Measurements from ENCODE around the gene FXYD2. TPM values are rescaled to one million over a fixed set of nuclear protein-coding genes. Genes with fewer than 3 reads are reported as not detected.
A peak's percentile ranks its signal among the peaks of the same experiment; 100 is the strongest.

The FXYD2 gene
- total RNA-seq, 2 experiments from 2014 or later, result 8.3 to 8.8 TPM

- H3K36me3 Mint-ChIP-seq, result no peaks in the 10 kb centered on the region
- H3K27ac Mint-ChIP-seq, result no peak overlapping the region
- H3K27me3 Mint-ChIP-seq, result no peaks in the 10 kb centered on the region
- DNase-seq, result peak; percentile 62
- peaks cover 10% of the 10 kb centered on the region for H3K4me1 Mint-ChIP-seq
- no peaks in the 10 kb centered on the region for H3K9me3 Mint-ChIP-seq
- H3K4me3 Mint-ChIP-seq, result no peak overlapping the region
Observed at GRCh38 chr11:117809236-117810055, 15.1 kb downstream of the FXYD2 start.

DNA sequence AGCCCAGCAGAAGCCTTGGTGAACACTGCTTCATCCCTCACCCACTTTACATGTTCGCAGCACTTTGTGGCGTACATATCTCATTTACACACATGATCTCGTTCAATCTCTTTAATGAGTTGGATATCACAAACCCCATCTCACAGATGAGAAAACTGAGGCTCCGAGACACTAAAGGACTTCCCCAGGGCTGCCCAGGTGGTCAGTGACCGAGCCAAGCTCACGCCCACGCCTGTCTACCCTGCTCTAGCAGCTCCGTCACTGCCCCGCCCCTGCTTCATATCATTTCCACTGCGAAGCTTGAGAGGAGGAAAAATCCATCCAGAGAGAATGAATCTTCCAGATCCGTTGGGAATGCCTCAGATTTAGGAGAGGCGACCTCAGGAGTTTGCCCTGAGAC, 15.8 kb downstream of the FXYD2 start:
- Mint-ChIP-seq H3K4me3 (no peak overlapping the region), H3K4me1 (peaks cover 6% of the 10 kb centered on the region), H3K27me3 (no peaks in the 10 kb centered on the region), H3K9me3 (no peaks in the 10 kb centered on the region), H3K36me3 (no peaks in the 10 kb centered on the region), H3K27ac (no peak overlapping the region)
- no peak for DNase-seq

- Mint-ChIP-seq H3K36me3 (no peaks in the 10 kb centered on the region), H3K27ac (no peak overlapping the region), H3K4me1 (peaks cover 6% of the 10 kb centered on the region), H3K27me3 (no peaks in the 10 kb centered on the region), H3K4me3 (no peak overlapping the region), H3K9me3 (no peaks in the 10 kb centered on the region)
- DNase-seq, result peak; percentile 64
Observed at GRCh38 chr11:117807482-117808327, 16.8 kb downstream of the FXYD2 start.

GRCh38 chr11:117806846-117807245, 17.7 kb downstream of the FXYD2 start:
- no peak overlapping the region for H3K4me3 Mint-ChIP-seq
- H3K9me3 Mint-ChIP-seq, result no peaks in the 10 kb centered on the region
- no peaks in the 10 kb centered on the region for H3K36me3 Mint-ChIP-seq
- H3K4me1 Mint-ChIP-seq, result peaks cover 6% of the 10 kb centered on the region
- H3K27me3 Mint-ChIP-seq, result no peaks in the 10 kb centered on the region
- no peak overlapping the region for H3K27ac Mint-ChIP-seq
- no peak for DNase-seq

DNA sequence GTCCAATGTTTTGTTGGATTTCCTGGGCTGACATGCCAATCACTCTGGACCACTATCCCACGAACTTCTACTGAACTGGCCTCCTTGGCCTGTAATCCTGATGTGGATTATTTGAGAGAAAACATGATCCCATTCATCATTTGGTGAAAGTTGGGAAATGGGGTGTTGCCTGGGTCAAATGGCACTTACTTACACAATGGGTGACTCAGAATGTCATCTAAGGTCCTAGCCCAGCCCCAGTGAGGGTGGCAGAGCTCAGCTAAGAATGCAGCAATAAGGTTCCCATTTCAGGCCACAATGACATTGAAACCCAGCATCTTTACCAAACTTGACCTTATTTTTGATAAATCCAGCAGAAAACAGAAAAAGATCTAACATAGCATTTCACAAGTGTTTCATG, 19.5 kb downstream of the FXYD2 start:
- DNase-seq, result no peak
- no peaks in the 10 kb centered on the region for H3K27me3 Mint-ChIP-seq
- H3K36me3 Mint-ChIP-seq, result no peaks in the 10 kb centered on the region
- peaks cover 6% of the 10 kb centered on the region for H3K4me1 Mint-ChIP-seq
- no peaks in the 10 kb centered on the region for H3K9me3 Mint-ChIP-seq
- no peak overlapping the region for H3K27ac Mint-ChIP-seq
- H3K4me3 Mint-ChIP-seq, result no peak overlapping the region

GRCh38 chr11:117803896-117804295, 20.6 kb downstream of the FXYD2 start:
- Mint-ChIP-seq H3K9me3 (no peaks in the 10 kb centered on the region), H3K27me3 (peaks cover 4% of the 10 kb centered on the region), H3K4me3 (no peak overlapping the region)

GRCh38 chr11:117799634-117800033, 24.9 kb downstream of the FXYD2 start:
- H3K27me3 Mint-ChIP-seq, result peaks cover 40% of the 10 kb centered on the region

More at GRCh38 chr11:117803896-117804295, 20.6 kb downstream of the FXYD2 start:
- peaks cover 2% of the 10 kb centered on the region for H3K4me1 Mint-ChIP-seq
- H3K27ac Mint-ChIP-seq, result no peak overlapping the region
- DNase-seq, result no peak
- H3K36me3 Mint-ChIP-seq, result no peaks in the 10 kb centered on the region

GRCh38 chr11:117796872-117797529, 27.5 kb downstream of the FXYD2 start, which contains the start of gene DSCAML1:
TSS of gene DSCAML1 (minus strand) at chr11:117797216. CDS start at chr11:117797079, 137 bp downstream.
- Mint-ChIP-seq H3K27ac (no peak within 1 kb of the TSS), H3K36me3 (no peaks in the 10 kb centered on the region), H3K4me3 (peak within 1 kb of the TSS; percentile 52), H3K4me1 (peaks cover 8% of the 10 kb centered on the region), H3K27me3 (peaks cover 61% of the 10 kb centered on the region), H3K9me3 (no peaks in the 10 kb centered on the region)
- peak; percentile 66 for DNase-seq

More at GRCh38 chr11:117799634-117800033, 24.9 kb downstream of the FXYD2 start:
- DNase-seq, result no peak
- Mint-ChIP-seq H3K9me3 (no peaks in the 10 kb centered on the region), H3K4me1 (peaks cover 8% of the 10 kb centered on the region), H3K36me3 (no peaks in the 10 kb centered on the region), H3K4me3 (no peak overlapping the region), H3K27ac (no peak overlapping the region)

- peaks cover 61% of the 10 kb centered on the region for H3K27me3 Mint-ChIP-seq
- H3K4me3 Mint-ChIP-seq, result peak overlapping the region; percentile 7
- no peak for DNase-seq
- H3K27ac Mint-ChIP-seq, result no peak overlapping the region
- H3K36me3 Mint-ChIP-seq, result no peaks in the 10 kb centered on the region
- H3K4me1 Mint-ChIP-seq, result peaks cover 8% of the 10 kb centered on the region
- H3K9me3 Mint-ChIP-seq, result no peaks in the 10 kb centered on the region
Observed at GRCh38 chr11:117796456-117796871, 28.1 kb downstream of the FXYD2 start.

DNA sequence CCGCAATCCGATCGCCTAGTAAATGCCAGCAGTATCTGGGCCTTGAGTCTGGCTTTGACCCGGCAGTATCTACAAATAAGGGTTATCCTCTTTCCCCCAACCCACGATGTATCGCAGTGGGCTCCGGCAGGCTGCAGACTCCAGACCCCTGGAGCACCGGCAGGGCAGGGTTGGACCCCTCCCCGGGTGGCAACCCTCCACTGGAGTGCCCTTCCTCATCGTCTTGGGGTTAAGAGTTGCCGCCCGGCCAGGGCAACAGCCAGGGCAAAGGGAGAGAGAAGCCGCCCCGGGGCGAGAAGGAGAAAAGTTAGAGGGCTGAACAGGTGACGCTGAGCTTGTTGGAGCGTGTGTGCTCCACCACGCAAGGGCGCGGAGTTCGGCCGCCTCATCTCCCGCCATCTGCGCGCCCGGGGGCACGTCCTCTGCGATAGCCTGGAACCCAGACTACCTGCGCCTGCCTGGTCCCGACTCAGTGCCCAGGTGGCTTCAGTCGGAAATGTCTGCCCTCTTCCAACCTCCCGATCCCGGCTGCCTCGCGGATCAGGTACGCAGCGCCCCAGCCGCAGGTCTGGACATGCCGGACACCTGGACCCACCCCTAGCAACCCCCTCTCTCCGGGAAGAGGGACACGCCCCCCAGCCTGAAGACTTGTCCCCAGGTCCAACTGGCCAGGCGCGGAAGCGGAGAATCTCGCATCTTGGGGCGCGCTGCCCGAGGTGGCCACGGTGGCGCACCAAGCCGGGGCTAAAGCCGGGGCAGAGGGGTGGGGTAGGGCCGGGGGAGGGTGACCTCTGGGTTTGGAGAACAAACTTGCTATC, 28.7 kb downstream of the FXYD2 start:
- Mint-ChIP-seq H3K36me3 (no peaks in the 10 kb centered on the region), H3K27me3 (peaks cover 61% of the 10 kb centered on the region), H3K4me3 (peak overlapping the region; percentile 42), H3K4me1 (peaks cover 8% of the 10 kb centered on the region), H3K27ac (no peak overlapping the region), H3K9me3 (no peaks in the 10 kb centered on the region)
- no peak for DNase-seq

- H3K27me3 Mint-ChIP-seq, result peaks cover 61% of the 10 kb centered on the region
- no peaks in the 10 kb centered on the region for H3K9me3 Mint-ChIP-seq
- H3K4me1 Mint-ChIP-seq, result peaks cover 8% of the 10 kb centered on the region
- DNase-seq, result no peak
- H3K4me3 Mint-ChIP-seq, result no peak overlapping the region
- no peaks in the 10 kb centered on the region for H3K36me3 Mint-ChIP-seq
- H3K27ac Mint-ChIP-seq, result no peak overlapping the region
Observed at GRCh38 chr11:117794772-117795629, 29.5 kb downstream of the FXYD2 start.

DNA sequence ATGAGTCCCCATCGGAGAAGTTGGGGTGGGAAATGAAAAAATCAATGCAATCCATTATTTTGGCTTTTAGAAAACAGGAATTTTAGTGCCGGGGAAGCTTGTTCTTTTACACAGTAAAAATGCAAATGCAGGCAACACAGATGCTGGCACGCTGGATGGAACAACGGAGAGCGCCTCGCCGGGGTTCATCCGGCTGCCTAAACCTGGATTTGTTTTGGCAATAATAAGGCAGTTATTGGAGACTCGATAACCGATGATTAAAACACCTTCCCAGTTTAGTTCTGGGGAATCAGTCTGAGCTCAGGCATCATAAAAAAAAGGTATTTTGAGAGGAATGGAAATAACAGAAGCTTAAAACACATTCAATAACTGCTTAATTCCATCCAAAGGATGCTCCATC, 30.4 kb downstream of the FXYD2 start:
- no peak overlapping the region for H3K4me3 Mint-ChIP-seq
- no peak for DNase-seq
- no peaks in the 10 kb centered on the region for H3K9me3 Mint-ChIP-seq
- H3K27me3 Mint-ChIP-seq, result peaks cover 58% of the 10 kb centered on the region
- H3K4me1 Mint-ChIP-seq, result peaks cover 8% of the 10 kb centered on the region
- H3K27ac Mint-ChIP-seq, result no peak overlapping the region
- H3K36me3 Mint-ChIP-seq, result no peaks in the 10 kb centered on the region

DNA sequence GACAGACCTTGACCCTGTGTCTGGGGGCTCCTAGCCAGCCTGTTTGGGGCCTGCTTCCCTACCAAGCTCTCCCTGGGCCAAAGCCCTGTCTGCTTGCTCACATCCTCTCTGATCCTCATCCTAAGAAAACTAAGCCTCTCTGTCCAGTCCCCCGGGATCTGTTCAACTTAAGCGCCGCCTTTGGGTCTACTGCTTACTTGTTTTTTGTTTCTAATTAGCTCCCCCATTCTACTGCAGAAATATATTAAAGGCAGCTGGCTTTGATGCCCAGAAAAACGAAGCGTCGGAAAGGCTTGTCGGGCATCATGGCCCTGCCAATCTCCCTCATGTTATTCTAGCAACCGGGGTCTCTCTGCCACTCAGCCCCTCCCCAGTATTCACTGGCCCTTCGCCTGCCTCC, 31.0 kb downstream of the FXYD2 start:
- H3K4me1 Mint-ChIP-seq, result peaks cover 8% of the 10 kb centered on the region
- no peak overlapping the region for H3K27ac Mint-ChIP-seq
- H3K36me3 Mint-ChIP-seq, result no peaks in the 10 kb centered on the region
- H3K27me3 Mint-ChIP-seq, result peaks cover 53% of the 10 kb centered on the region
- no peak overlapping the region for H3K4me3 Mint-ChIP-seq
- DNase-seq, result no peak
- H3K9me3 Mint-ChIP-seq, result no peaks in the 10 kb centered on the region

All from activated naive CD8-positive, alpha-beta T cell treated with anti-CD3 and anti-CD28 coated beads for 36 hours (primary cell).